Nephron (organoid): ENCODE results near the gene ETHE1.
A peak's percentile ranks its signal among the peaks of the same experiment; 100 is the strongest.

ENCODE experiments used
- H3K27ac Mint-ChIP-seq, 3 experiments: 2 replicates each; pipeline ENCODE4 v1.8.0; 2020; ENCODE audit warnings: mixed read lengths in 3 of 3, mild to moderate bottlenecking in 2 of 3, moderate library complexity in 1 of 3
- H3K27me3 Mint-ChIP-seq: 2 replicates; pipeline ENCODE4 v1.8.0; 2021; ENCODE audit warnings: low read depth, mild to moderate bottlenecking, moderate library complexity, mixed read lengths
- H3K36me3 Mint-ChIP-seq: 2 replicates; pipeline ENCODE4 v1.8.0; 2020; ENCODE audit warnings: low read depth, mixed read lengths
- H3K4me1 Mint-ChIP-seq: 2 replicates; pipeline ENCODE4 v1.8.0; 2020; ENCODE audit warnings: mixed read lengths
- H3K4me3 Mint-ChIP-seq, 3 experiments: 2 replicates each; pipeline ENCODE4 v1.8.0; 2020; ENCODE audit warnings: mild to moderate bottlenecking in 3 of 3, mixed read lengths in 3 of 3, moderate library complexity in 2 of 3
- H3K9me3 Mint-ChIP-seq: 2 replicates; pipeline ENCODE4 v1.8.0; 2020; ENCODE audit warnings: mixed read lengths
- TF ChIP-seq, protein P1 (sequence below), 3 experiments: fragments of 200-600 bp; sonication (generic); IDR thresholded peaks; one replicate each; pipeline ENCODE4 v1.5.0; 2021; ENCODE audit warnings: antibody characterized with exemption in 3 of 3; ENCODE audit not compliant: unreplicated experiment in 3 of 3

ETHE1 gene

DNA sequence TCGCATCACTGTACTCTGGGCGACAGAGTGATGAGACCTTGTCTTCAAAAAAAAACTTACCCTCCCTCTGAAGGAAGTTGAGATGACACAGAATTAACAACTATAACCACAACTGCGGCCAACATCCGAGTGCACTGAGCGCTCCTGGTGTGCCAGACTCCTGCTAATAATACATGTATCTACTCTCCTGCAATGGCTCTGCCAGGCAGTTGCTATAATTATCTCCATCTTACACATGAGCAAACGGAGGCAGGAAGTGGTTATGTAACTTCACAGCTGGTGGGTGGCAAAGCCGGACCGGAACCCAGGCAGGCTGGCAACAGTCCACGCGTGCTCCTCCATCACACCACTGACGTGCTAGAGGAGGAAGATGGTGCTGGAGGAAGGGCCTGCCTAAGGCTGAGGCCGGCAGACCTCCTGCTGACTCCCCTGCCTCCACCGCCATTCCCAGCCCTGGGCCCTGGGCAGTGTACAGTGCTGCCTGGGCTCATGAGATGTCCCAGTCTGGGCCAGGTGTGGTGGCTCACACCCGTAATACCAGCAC, 35.8 kb upstream of the ETHE1 start:
- H3K27me3 Mint-ChIP-seq, result no peaks in the 10 kb centered on the region
- TF ChIP-seq, protein P1, sequence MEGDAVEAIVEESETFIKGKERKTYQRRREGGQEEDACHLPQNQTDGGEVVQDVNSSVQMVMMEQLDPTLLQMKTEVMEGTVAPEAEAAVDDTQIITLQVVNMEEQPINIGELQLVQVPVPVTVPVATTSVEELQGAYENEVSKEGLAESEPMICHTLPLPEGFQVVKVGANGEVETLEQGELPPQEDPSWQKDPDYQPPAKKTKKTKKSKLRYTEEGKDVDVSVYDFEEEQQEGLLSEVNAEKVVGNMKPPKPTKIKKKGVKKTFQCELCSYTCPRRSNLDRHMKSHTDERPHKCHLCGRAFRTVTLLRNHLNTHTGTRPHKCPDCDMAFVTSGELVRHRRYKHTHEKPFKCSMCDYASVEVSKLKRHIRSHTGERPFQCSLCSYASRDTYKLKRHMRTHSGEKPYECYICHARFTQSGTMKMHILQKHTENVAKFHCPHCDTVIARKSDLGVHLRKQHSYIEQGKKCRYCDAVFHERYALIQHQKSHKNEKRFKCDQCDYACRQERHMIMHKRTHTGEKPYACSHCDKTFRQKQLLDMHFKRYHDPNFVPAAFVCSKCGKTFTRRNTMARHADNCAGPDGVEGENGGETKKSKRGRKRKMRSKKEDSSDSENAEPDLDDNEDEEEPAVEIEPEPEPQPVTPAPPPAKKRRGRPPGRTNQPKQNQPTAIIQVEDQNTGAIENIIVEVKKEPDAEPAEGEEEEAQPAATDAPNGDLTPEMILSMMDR (IDR thresholded peaks at IDR 0.05; ENCODE audit: unreplicated experiment in 3 of 3), result no peak
- H3K36me3 Mint-ChIP-seq, result peaks cover 45% of the 10 kb centered on the region
- H3K9me3 Mint-ChIP-seq, result no peaks in the 10 kb centered on the region
- H3K4me1 Mint-ChIP-seq, result peaks cover 5% of the 10 kb centered on the region
- no peak overlapping the region for H3K27ac Mint-ChIP-seq
- H3K4me3 Mint-ChIP-seq, result no peak overlapping the region

DNA sequence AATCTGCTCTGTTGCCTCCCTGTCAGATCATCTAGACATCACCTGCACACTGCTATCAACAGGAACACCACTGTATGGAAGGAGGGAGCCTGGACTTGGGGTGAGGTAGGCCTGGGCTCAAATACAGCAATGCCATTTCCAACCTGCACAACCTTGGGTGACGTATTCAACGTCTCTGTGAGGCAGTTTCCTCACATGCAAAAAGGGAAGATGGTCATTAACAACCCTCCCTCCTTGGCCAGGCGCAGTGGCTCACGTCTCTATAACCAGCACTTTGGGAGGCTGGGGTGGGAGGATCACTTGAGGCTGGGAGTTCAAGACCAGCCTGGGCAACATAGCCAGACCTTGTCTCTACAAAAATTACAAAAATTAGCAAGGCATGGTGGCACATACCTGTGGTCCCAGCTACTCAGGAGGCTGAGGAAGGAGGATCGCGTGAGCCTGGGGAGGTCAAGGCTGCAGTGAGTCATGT, 35.3 kb upstream of the ETHE1 start:
- TF ChIP-seq, protein P1 (IDR thresholded peaks at IDR 0.05; ENCODE audit: unreplicated experiment in 3 of 3), result no peak
- peaks cover 5% of the 10 kb centered on the region for H3K4me1 Mint-ChIP-seq
- no peak overlapping the region for H3K27ac Mint-ChIP-seq
- H3K36me3 Mint-ChIP-seq, result peaks cover 47% of the 10 kb centered on the region
- no peaks in the 10 kb centered on the region for H3K27me3 Mint-ChIP-seq
- no peak overlapping the region for H3K4me3 Mint-ChIP-seq
- H3K9me3 Mint-ChIP-seq, result no peaks in the 10 kb centered on the region

DNA sequence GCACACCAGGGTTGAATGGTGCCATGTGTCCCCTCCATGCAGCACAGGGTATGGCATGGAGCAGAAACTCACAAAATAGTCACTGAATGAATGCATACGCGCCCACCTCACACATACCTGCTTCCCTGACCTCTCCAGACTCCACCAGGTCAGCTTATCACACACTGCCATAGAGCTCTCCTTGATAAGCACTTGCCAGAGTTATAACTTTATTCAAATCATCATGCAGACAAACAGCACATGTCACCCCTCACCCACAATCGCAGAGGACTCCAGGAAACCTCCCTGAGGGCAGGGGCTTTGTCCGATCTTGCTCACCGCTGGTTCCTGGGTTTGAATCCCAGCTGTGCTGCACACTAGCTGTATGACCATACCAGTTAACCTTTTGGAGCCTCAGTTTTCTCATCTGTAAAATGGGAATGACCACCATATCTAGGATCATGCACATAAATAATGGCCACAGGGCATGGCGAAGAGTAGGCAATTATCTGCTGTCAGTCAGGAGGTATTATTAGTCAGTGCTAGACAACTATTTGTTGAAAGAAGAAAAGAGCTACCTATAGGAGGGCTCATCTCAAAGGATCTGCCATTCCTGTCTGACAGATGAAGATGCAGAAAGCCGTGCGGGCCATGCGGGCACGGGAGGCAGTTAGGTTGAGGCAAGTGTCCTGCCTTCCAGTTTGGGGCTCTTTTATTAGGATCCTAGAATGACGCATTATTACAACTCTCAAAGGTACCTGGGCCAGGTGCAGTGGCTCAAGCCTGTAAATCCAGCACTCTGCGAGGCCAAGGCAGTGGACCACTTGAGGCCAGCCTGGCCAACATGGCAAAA, 34.4 kb upstream of the ETHE1 start:
- Mint-ChIP-seq H3K4me3 (no peak overlapping the region), H3K27me3 (no peaks in the 10 kb centered on the region), H3K36me3 (peaks cover 44% of the 10 kb centered on the region), H3K4me1 (peaks cover 5% of the 10 kb centered on the region), H3K27ac (no peak overlapping the region), H3K9me3 (no peaks in the 10 kb centered on the region)
- TF ChIP-seq, protein P1 (IDR thresholded peaks at IDR 0.05; ENCODE audit: unreplicated experiment in 3 of 3), result no peak

DNA sequence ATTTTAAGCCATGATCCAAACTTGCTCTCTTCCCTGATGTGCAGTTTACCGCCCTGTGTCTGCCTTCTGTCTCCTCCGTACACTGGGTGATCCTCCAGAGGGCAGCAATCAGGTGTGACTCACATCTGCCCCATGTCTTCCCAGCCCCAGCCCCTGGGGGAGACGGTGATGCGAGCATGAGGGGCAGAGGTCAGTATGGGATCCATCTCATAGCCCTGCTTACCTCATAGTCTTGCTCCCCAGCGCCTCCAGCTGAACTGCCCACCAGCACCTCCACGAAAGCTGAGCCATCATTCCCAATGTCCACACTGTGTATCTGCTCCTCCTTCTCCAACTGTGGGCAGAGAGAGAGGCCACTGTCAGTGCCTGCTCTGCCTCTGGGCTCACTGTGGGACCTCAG, 33.7 kb upstream of the ETHE1 start:
- H3K36me3 Mint-ChIP-seq, result peaks cover 44% of the 10 kb centered on the region

DNA sequence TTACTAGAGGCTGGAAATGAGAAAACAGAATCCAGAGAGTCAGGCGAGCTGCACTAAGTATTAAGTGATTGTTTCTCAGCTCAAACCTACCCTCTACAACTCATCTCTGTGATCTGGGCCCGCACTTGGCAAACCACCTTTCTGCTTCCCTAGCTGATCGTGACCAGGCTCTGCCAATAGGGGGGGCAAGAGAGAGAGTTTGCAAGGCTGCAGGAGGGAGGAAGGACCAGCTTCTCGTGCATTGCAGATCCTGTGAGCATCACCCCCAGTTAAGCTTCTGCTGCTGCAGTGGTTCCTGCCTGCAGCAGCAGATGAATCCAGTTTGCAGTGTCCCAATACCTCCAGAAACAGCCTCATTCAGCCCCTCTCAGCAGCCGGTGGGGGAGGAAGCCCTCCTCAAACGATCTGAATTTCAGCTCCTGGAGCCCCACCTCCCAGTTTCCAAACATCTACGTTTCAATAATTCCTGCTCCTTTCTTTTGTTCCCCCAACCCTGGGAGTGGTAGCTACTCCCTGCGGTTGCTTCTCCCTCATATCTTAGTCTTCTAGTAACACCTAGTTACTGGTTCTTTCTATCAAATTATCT, 28.3 kb upstream of the ETHE1 start:
- peaks cover 47% of the 10 kb centered on the region for H3K36me3 Mint-ChIP-seq
- H3K4me1 Mint-ChIP-seq, result no peaks in the 10 kb centered on the region
- no peak overlapping the region for H3K27ac Mint-ChIP-seq
- no peaks in the 10 kb centered on the region for H3K27me3 Mint-ChIP-seq
- no peaks in the 10 kb centered on the region for H3K9me3 Mint-ChIP-seq
- no peak overlapping the region for H3K4me3 Mint-ChIP-seq
- TF ChIP-seq, protein P1 (IDR thresholded peaks at IDR 0.05; ENCODE audit: unreplicated experiment in 3 of 3), result peak; percentile 51 to 65 (median 57)

More for the DNA sequence above, 33.7 kb upstream of the ETHE1 start:
- no peak overlapping the region for H3K4me3 Mint-ChIP-seq
- peaks cover 5% of the 10 kb centered on the region for H3K4me1 Mint-ChIP-seq
- TF ChIP-seq, protein P1 (IDR thresholded peaks at IDR 0.05; ENCODE audit: unreplicated experiment in 3 of 3), result no peak
- H3K9me3 Mint-ChIP-seq, result no peaks in the 10 kb centered on the region
- H3K27ac Mint-ChIP-seq, result no peak overlapping the region
- no peaks in the 10 kb centered on the region for H3K27me3 Mint-ChIP-seq
